Small intestine (tissue), 7 donors: ENCODE measurements around the gene CREB1. TPM values are rescaled to one million over a fixed set of nuclear protein-coding genes. Genes with fewer than 3 reads are reported as not detected.
"Not testable (repeated sequence)": the region's sequence is repeated elsewhere in the genome, so short reads cannot be mapped to it uniquely, and the experiment has no call there.

Source experiments
- DNase-seq, 2 donors: peaks; one replicate each; pipeline versions ENCODE4 v3.0.0 to v3.0.0-alpha.2; 2013
- FAIRE-seq: peaks from 2 replicates; lab custom pipeline; 2012; peaks lifted over from hg19 to GRCh38; lab: Jason Lieb, UNC
- H3K27ac ChIP-seq, 3 donors: one replicate each; pipeline ENCODE4 v1.5.1; 2013; ENCODE audit warnings: low read length in 2 of 3, mild to moderate bottlenecking in 2 of 3, control low read depth in 1 of 3, inconsistent platforms in 1 of 3, low read depth in 1 of 3, moderate library complexity in 1 of 3
- H3K27me3 ChIP-seq, 3 donors: one replicate each; pipeline ENCODE4 v1.6.1; 2013; ENCODE audit warnings: low read length in 3 of 3, inconsistent platforms in 1 of 3; ENCODE audit not compliant: control insufficient read depth in 3 of 3, insufficient read depth in 3 of 3
- H3K36me3 ChIP-seq, 3 donors: one replicate each; pipeline ENCODE4 v1.6.1; 2013; ENCODE audit warnings: low read length in 3 of 3, inconsistent platforms in 1 of 3, low read depth in 1 of 3, mild to moderate bottlenecking in 1 of 3, moderate library complexity in 1 of 3; ENCODE audit not compliant: control insufficient read depth in 3 of 3, insufficient read depth in 2 of 3
- H3K4me1 ChIP-seq, 3 donors: one replicate each; pipeline ENCODE4 v1.6.1; 2013; ENCODE audit warnings: low read length in 2 of 3, inconsistent platforms in 1 of 3, low read depth in 1 of 3, mild to moderate bottlenecking in 1 of 3, moderate library complexity in 1 of 3; ENCODE audit not compliant: control insufficient read depth in 3 of 3, insufficient read depth in 2 of 3
- H3K4me3 ChIP-seq, 3 donors: one replicate each; pipeline ENCODE4 v1.5.1; 2013; ENCODE audit warnings: low read length in 3 of 3, control low read depth in 1 of 3, inconsistent platforms in 1 of 3, low read depth in 1 of 3, mild to moderate bottlenecking in 1 of 3, moderate library complexity in 1 of 3
- H3K9me3 ChIP-seq, 2 donors: one replicate each; pipeline ENCODE4 v1.6.1; 2013; ENCODE audit warnings: low read depth in 1 of 2, low read length in 1 of 2; ENCODE audit not compliant: control insufficient read depth in 2 of 2, insufficient read depth in 1 of 2
- whole genome bisulfite sequencing, 3 donors: extraction: QIAGEN DNeasy Blood & Tissue Kit; methylation state at CpG; one replicate each; pipeline ENCODE4 v1.1.7; 2013; 5-methylcytosine and 5-hydroxymethylcytosine counted together
- polyA plus RNA-seq, 4 donors: library from polyadenylated mRNA; stranded (reverse) in 3 of 4; unstranded in 1 of 4; fragments of 200-250 nt in 3 of 4; fragments of 120-200 nt in 1 of 4; gene quantifications; one replicate each; pipeline versions ENCODE4 v1.2.1 to v1.2.3, GENCODE V29; 2013
- donor health status: healthy with polysubstance abuse.
- donor health status: control.
- donor health status: control.
- donor health status: Bipolar disorder and iron deficiency.
- donor health status: healthy.

Gene CREB1
- polyA plus RNA-seq, 4 donors = 4.1 to 39.1 (median 10.6) TPM

DNA sequence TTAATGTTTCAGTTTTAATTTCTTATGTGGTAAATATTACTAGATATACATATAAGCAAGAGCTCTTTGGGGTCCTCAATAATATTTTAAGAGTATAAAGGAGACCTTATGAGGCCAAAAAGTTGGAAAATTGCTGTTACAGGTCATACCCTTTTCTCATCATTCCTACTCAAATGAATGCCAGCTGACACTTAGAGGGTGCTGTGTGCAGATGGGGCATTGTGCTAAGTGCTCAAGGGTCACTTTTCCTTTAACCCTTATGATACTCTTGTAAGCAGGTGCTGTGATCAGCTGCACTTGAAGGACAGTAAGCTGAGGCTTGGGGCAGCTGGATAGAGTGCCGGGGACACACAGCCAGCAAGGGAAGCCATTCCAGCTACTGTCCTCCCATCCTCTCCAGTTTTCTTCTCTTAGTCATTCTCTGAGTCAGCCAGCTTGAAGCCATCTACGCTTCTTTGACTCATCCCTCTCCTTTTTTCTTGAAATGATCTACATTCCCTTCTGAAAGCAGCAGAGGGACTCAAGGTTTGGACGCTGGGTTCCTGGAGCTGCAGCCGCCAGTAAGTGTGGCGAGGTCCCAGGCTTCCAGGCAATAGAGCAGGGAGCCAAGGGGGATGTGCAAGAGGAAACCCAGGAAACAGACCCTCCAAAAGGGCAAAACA, 42.0 kb upstream of the CREB1 start:
- Histone ChIP-seq H3K9me3 (no peaks in the 10 kb centered on the region), H3K4me1 (no peaks in the 10 kb centered on the region), H3K27ac (no peak overlapping the region), H3K4me3 (no peak overlapping the region), H3K36me3 (no peaks in the 10 kb centered on the region), H3K27me3 (no peaks in the 10 kb centered on the region)
- FAIRE-seq (no peak), DNase-seq (no peak)
- 84 to 92% (median 85%) methylated on average over 5 of the region's 5 CpGs for WGBS, 3 donors

DNA sequence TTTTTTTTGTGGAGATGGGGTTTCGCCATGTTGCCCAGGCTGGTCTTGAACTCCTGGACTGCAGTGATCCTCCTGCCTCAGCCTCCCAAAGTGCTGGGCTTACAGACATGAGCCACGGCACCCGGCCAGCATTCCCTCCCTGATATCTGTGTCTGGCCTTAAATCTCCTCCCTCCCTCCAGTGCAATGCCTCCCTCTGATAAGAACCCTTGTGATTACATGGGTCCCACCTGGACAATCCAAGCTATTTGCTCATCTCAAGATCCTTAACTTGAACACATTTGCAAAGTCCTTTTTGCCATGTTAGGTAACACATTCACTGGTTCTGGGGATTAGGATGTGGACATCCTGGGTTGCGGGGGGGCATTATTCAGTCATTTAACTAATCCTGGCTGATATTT, 40.5 kb upstream of the CREB1 start:
- Histone ChIP-seq H3K36me3 (no peaks in the 10 kb centered on the region), H3K4me1 (no peaks in the 10 kb centered on the region), H3K9me3 (no peaks in the 10 kb centered on the region), H3K27ac (no peak overlapping the region), H3K4me3 (no peak overlapping the region), H3K27me3 (no peaks in the 10 kb centered on the region)
- WGBS, 3 donors = 93 to 97% (median 95%) methylated on average over 4 of the region's 4 CpGs
- no peak for DNase-seq
- no peak for FAIRE-seq

DNA sequence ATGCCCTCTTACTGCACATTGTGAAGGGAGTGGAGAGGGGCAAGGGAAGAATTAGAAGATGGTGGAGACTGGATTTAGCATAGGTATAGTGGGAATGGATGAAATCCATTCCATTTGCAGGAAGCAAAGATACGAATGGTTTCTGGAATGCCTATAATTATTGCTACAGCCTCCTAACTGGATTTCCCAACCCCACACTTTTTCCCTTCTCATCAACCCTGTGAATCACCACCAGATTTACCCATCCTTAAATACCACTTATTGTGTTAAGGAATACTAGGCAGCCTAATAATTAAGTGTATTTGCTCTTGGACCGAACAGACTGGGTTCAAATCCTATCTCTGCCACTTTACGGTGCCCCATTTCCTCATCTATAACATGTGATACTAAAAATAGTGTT, 39.3 kb upstream of the CREB1 start:
- Histone ChIP-seq H3K4me1 (no peaks in the 10 kb centered on the region), H3K27me3 (peaks cover 0 to 2% (median 0%) of the 10 kb centered on the region in 3 donors), H3K36me3 (no peaks in the 10 kb centered on the region), H3K9me3 (no peaks in the 10 kb centered on the region), H3K27ac (no peak overlapping the region), H3K4me3 (no peak overlapping the region)
- DNase-seq = no peak
- no peak for FAIRE-seq
- WGBS, 3 donors = 92 to 95% (median 94%) methylated on average over 3 of the region's 3 CpGs

- Histone ChIP-seq H3K4me3 (no peak overlapping the region), H3K27me3 (peaks cover 0 to 2% (median 0%) of the 10 kb centered on the region in 3 donors), H3K27ac (no peak overlapping the region), H3K9me3 (no peaks in the 10 kb centered on the region), H3K36me3 (no peaks in the 10 kb centered on the region), H3K4me1 (no peaks in the 10 kb centered on the region)
- FAIRE-seq (no peak), DNase-seq (no peak)
- 75 to 87% (median 75%) methylated on average over 2 of the region's 2 CpGs for WGBS, 3 donors
Measured at GRCh38 chr2:207491086-207491485, 38.7 kb upstream of the CREB1 start.

DNA sequence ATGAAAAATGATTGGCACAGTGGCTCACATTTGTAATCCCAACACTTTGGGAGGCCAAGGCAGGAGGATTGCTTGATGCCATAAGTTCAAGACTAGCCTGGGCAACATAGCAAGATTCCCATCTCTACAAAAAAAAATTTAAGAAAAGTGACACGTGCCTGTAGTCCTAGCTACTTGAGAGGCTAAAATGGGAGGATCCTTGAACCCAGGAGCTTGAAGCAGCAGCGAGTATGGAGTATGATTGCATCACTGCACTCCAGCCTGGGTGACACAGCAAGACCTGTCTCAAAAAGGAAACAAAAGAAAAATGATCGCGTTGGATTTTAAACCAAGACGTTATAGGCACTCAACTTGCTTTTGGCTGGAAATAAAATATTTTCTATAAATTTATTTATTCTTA, 37.8 kb upstream of the CREB1 start:
- Histone ChIP-seq H3K4me1 (no peaks in the 10 kb centered on the region), H3K27ac (no peak overlapping the region), H3K9me3 (no peaks in the 10 kb centered on the region), H3K27me3 (peaks cover 0 to 2% (median 0%) of the 10 kb centered on the region in 3 donors), H3K36me3 (no peaks in the 10 kb centered on the region), H3K4me3 (no peak overlapping the region)
- FAIRE-seq (no peak), DNase-seq (no peak)
- WGBS, 3 donors = 61 to 84% (median 70%) methylated on average over 5 of the region's 5 CpGs

DNA sequence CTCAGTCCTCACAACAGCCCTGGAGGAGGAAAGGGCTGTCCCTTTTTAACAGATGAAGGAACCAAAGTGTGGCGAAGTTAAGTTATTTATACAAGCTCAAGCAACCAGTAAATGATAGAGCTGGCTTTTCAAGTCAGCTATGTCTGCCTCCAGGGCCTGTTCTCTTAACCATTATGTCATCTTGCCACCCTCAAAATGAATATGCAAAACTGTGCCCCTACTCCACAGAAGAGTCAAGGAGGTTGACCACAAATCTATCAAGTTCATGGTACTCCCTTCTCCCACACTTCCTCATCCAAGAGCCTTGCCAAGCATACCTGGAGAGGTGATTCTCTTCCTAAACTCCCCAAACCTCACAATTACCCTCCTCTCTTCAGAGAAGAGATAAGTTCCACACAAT, 37.3 kb upstream of the CREB1 start:
- no peak for FAIRE-seq

DNA sequence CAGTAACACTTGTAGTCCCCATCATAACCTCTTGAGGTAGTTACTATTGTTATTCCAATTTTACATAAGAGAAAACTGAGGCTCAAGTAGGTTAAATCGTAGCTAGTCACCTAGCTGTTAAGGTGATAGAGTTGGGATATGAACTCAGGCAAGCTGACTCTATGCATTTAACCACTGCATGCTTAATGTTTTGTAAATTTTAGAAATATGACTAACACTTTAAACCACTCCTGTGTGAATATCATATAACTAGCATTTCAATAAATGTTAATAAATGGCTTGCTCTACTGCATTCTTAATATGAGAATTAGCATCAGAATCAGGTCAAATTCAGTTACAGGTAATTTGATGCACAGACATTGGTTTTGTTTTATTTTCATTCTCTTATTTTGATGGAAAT, 35.6 kb upstream of the CREB1 start:
- H3K27me3 ChIP-seq = peaks cover 0 to 4% (median 0%) of the 10 kb centered on the region in 3 donors
- WGBS, 3 donors = 82 to 96% (median 92%) methylated on average over 1 of the region's 1 CpG

More for the DNA sequence above, 37.3 kb upstream of the CREB1 start:
- DNase-seq = no peak
- Histone ChIP-seq H3K4me1 (no peaks in the 10 kb centered on the region), H3K36me3 (no peaks in the 10 kb centered on the region), H3K27me3 (peaks cover 0 to 3% (median 0%) of the 10 kb centered on the region in 3 donors), H3K27ac (no peak overlapping the region), H3K4me3 (no peak overlapping the region), H3K9me3 (no peaks in the 10 kb centered on the region)
- 65 to 95% (median 81%) methylated on average over 1 of the region's 1 CpG for WGBS, 3 donors

DNA sequence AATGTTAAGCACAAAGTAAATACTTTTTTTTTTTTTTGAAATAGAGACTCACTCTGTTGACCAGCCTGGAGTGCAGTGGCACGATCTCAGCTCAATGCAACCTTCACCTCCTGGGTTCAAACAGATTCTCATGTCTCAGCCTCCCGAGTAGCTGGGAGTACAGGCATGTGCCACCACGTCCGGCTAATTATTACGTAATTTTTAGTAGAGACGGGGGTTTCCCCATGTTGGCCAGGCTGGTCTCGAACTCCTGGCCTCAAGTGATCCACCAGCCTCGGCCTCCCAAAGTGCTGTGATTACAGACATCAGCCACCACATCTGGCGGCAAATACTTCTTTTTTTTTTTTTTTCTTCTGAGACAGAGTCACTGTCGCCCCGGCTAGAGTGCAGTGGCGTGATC, 32.8 kb upstream of the CREB1 start:
- 86 to 92% (median 91%) methylated on average over 9 to 12 of the region's 12 CpGs for WGBS, 3 donors
- not testable (repeated sequence) for H3K4me1 ChIP-seq, H3K9me3 ChIP-seq, H3K36me3 ChIP-seq, H3K27me3 ChIP-seq, H3K27ac ChIP-seq, H3K4me3 ChIP-seq, FAIRE-seq, DNase-seq

More for the DNA sequence above, 35.6 kb upstream of the CREB1 start:
- Histone ChIP-seq H3K4me3 (no peak overlapping the region), H3K9me3 (no peaks in the 10 kb centered on the region), H3K36me3 (no peaks in the 10 kb centered on the region), H3K27ac (no peak overlapping the region), H3K4me1 (no peaks in the 10 kb centered on the region)
- DNase-seq (no peak), FAIRE-seq (no peak)

- no peak for FAIRE-seq
- 75 to 100% (median 93%) methylated on average over 1 of the region's 1 CpG for WGBS, 3 donors
Measured at GRCh38 chr2:207497596-207497995, 32.2 kb upstream of the CREB1 start.

More at GRCh38 chr2:207497596-207497995, 32.2 kb upstream of the CREB1 start:
- H3K27ac ChIP-seq = no peak overlapping the region
- H3K4me3 ChIP-seq = no peak overlapping the region
- H3K27me3 ChIP-seq = peaks cover 0 to 4% (median 0%) of the 10 kb centered on the region in 3 donors
- no peak for DNase-seq
- H3K4me1 ChIP-seq = no peaks in the 10 kb centered on the region
- H3K9me3 ChIP-seq = no peaks in the 10 kb centered on the region
- H3K36me3 ChIP-seq = no peaks in the 10 kb centered on the region
